GM21723 (cell line): ENCODE results near the gene GRM1.
A peak's percentile ranks its signal among the peaks of the same experiment; 100 is the strongest.

Experiments used
- ATAC-seq: cut with Tn5 transposase; IDR thresholded peaks from one replicate; pipeline ENCODE4 v1.9.1; 2021; ENCODE audit warnings: mild to moderate bottlenecking, moderate library complexity; ENCODE audit not compliant: unreplicated experiment

GRM1 gene

GRCh38 chr6:146028851-146029572 lies at the start of gene GRM1:
Gene GRM1 (plus strand): TSS chr6:146029062. CDS start chr6:146029518, 456 bp downstream.
- no peak for ATAC-seq

GRCh38 chr6:146009338-146009737 lies 19.5 kb upstream of the GRM1 start:
- ATAC-seq = no peak

GRCh38 chr6:146014233-146014632 lies 14.6 kb upstream of the GRM1 start:
- no peak for ATAC-seq

GRCh38 chr6:146017672-146018071 lies 11.2 kb upstream of the GRM1 start:
- no peak for ATAC-seq

GRCh38 chr6:146026873-146027272 lies 2.0 kb upstream of the GRM1 start:
- ATAC-seq = no peak

GRCh38 chr6:146027586-146028251 lies 1.1 kb upstream of the GRM1 start:
- no peak for ATAC-seq

GRCh38 chr6:146028252-146028795 lies 538 bp upstream of the GRM1 start:
- peak; percentile 80 for ATAC-seq

GRCh38 chr6:146029573-146030184 lies 817 bp downstream of the GRM1 start:
- no peak for ATAC-seq

- ATAC-seq = no peak
Observed at GRCh38 chr6:146032387-146032786, 3.5 kb downstream of the GRM1 start.

- no peak for ATAC-seq
Observed at GRCh38 chr6:146040360-146040759, 11.5 kb downstream of the GRM1 start.

- no peak for ATAC-seq
Observed at GRCh38 chr6:146041282-146041681, 12.4 kb downstream of the GRM1 start.

GRCh38 chr6:146047371-146047770 lies 18.5 kb downstream of the GRM1 start:
- no peak for ATAC-seq

- ATAC-seq = no peak
Observed at GRCh38 chr6:146050168-146050567, 21.3 kb downstream of the GRM1 start.

GRCh38 chr6:146056506-146056905 lies 27.6 kb downstream of the GRM1 start:
- ATAC-seq = no peak

GRCh38 chr6:146065690-146066089 lies 36.8 kb downstream of the GRM1 start:
- ATAC-seq = no peak

- no peak for ATAC-seq
Observed at GRCh38 chr6:146066506-146066905, 37.6 kb downstream of the GRM1 start.

- no peak for ATAC-seq
Observed at GRCh38 chr6:146071781-146072180, 42.9 kb downstream of the GRM1 start.

- no peak for ATAC-seq
Observed at GRCh38 chr6:146077992-146078391, 49.1 kb downstream of the GRM1 start.

GRCh38 chr6:146087386-146087785 lies 58.5 kb downstream of the GRM1 start:
- no peak for ATAC-seq

GRCh38 chr6:146090474-146090873 lies 61.6 kb downstream of the GRM1 start:
- ATAC-seq = no peak

GRCh38 chr6:146092961-146093686 lies 64.3 kb downstream of the GRM1 start:
- no peak for ATAC-seq
